Activated T-cell treated with anti-CD3 and anti-CD28 coated beads for 4 hours (primary cell): ENCODE measurements around the gene GRIN2B.

Source experiments
- DNase-seq: peaks from one replicate; pipeline ENCODE4 v3.0.0-alpha.2; 2020

The GRIN2B gene

GRCh38 chr12:13981296-13981962 lies at the start of gene GRIN2B:
Gene GRIN2B (minus strand): TSS chr12:13981602. CDS start chr12:13866208, 115,394 bp downstream.
- DNase-seq = no peak

GRCh38 chr12:14026537-14026936 lies 45.1 kb upstream of the GRIN2B start:
- DNase-seq = no peak

- no peak for DNase-seq
These were observed 43.2 kb upstream of the GRIN2B start for GRCh38 chr12:14024591-14024990.

- DNase-seq = no peak
These were observed 36.7 kb upstream of the GRIN2B start for GRCh38 chr12:14018080-14018479.

- no peak for DNase-seq
These were observed 29.6 kb upstream of the GRIN2B start for GRCh38 chr12:14010989-14011388.

DNA sequence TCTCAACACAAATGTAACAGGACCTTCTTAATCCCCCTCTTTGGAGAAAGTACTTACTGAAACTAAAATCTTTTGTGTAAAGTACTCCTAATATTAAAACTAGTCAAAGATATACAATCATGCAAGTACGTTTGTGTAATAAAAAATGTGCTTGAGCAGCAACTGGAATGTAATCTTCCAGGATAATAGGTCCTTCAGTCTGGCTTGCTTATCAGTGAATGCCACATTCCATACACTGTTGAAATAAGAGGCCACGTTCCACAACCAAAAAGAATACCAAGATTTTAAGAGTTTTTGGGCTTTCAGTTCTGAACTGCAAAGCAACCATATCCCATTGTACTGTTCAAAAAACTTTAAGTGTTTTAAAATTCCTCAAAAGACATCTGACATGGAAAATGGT lies 26.2 kb upstream of the GRIN2B start:
- DNase-seq = no peak

DNA sequence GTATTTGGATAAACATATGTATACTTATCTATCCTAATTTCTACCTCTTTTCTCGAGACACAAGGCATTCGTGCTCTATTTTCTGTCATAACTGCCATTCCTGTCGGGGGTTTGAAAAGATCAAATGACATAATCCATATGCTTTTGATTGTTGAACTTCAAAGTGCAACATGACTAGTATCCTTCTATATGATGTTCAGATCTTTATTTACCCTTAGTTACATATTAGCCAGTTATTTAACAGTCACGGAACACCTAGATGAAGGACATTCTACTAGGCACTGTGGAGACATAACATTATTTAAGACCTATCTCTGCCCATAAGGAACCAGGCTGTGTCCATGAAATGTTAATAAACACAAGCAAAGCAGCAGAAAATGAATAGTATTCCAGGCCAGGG lies 11.2 kb upstream of the GRIN2B start:
- no peak for DNase-seq

DNA sequence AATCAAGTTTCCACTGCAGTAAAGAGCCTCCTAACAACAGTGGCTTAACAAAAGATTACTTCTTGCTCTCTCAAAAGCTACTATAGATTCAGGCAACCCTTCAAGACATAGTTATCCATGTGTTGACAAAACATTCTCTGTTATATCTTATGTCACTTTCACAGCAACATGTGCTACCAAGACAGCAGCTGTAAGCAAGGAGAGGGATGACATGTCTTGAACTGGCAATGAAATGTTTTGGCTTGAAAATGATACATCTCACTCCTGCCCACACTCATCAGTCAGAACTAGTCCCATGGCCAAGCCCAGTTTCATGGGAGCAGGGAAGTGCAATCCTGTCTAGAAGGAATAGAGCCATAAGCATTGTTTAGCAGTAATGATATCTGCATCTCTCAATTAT lies 10.7 kb upstream of the GRIN2B start:
- no peak for DNase-seq

GRCh38 chr12:13986031-13986430 lies 4.6 kb upstream of the GRIN2B start:
- no peak for DNase-seq

GRCh38 chr12:13981990-13982389 lies 588 bp upstream of the GRIN2B start:
- no peak for DNase-seq

DNA sequence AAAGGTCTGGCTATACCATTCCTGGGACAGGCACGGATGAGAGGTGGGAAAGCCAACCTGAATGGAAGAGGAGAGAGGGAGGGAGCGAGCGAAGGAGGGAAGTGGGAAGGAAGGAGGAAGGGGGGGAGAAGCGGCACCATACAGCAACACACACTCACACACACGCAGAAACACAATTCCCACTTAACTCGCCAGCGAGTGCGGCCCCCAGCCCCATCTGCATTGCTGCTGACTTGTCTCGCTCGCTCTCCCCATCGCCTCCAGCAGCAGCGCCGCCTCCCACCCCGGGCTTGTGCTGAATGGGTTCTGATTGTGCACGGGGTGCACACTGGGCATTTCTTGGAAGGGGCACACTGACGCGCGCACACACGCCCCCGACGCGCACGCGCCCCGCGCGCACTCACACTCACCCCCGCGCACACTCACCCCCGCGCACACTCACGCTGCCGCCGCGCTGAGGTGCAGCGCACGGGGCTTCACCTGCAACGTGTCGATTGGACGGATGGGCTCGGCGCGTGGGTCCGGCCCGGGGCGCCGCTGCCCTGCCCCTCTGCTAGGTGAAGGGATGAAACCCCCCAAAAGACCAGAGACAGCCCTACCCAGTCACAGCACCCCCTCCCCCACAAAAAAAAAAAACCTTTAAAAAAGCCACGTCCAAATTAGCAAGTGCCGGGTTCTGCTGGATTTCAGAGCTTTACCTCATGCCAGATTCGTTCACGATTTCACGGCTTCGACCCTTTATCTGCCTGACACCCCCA lies 685 bp downstream of the GRIN2B start:
- no peak for DNase-seq

GRCh38 chr12:13979772-13980378 lies 1.5 kb downstream of the GRIN2B start:
- DNase-seq = no peak

- no peak for DNase-seq
These were observed 2.5 kb downstream of the GRIN2B start for GRCh38 chr12:13978876-13979275.

GRCh38 chr12:13976880-13977279 lies 4.5 kb downstream of the GRIN2B start:
- no peak for DNase-seq

GRCh38 chr12:13976028-13976584 lies 5.3 kb downstream of the GRIN2B start:
- no peak for DNase-seq

DNA sequence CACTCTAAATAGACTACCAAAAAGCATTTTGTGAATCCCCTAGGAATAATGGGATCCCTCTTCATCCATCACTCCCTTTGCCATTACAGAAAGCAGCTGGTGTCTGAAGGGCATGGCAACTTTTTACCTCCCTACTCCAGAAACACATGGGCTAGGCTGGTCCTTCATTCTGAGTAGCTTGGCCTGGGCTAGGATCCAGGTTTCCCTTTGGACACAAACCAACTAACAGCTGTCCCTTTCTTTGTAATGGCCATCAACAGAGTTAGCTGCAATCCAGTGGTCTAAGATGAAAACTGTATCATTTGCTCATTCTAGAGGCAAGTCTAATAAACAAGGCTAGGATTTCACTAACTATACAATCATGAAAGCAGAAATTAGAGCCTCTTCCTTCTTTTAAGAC lies 7.4 kb downstream of the GRIN2B start:
- no peak for DNase-seq

GRCh38 chr12:13970803-13971202 lies 10.6 kb downstream of the GRIN2B start:
- DNase-seq = no peak

- DNase-seq = no peak
These were observed 13.1 kb downstream of the GRIN2B start for GRCh38 chr12:13968281-13968680.

DNA sequence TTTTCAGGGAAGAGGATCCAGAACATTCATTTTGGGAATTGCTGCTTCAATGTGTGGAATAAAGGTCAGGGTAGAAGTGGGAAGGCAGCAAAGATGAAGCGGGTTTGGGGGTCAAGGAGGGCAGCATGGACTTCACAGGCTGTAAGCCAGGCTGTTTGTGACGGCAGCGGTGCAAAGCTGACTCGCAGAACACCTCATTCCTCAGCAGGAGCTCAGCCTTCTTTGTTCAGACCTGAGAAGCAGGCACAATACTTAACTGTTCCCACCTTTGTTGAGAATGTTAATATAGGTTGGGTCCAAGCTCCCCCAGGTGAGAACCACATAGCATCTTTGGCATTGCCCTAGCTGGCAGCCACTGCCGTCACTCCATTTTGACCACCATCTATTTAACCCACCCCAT lies 16.7 kb downstream of the GRIN2B start:
- no peak for DNase-seq

DNA sequence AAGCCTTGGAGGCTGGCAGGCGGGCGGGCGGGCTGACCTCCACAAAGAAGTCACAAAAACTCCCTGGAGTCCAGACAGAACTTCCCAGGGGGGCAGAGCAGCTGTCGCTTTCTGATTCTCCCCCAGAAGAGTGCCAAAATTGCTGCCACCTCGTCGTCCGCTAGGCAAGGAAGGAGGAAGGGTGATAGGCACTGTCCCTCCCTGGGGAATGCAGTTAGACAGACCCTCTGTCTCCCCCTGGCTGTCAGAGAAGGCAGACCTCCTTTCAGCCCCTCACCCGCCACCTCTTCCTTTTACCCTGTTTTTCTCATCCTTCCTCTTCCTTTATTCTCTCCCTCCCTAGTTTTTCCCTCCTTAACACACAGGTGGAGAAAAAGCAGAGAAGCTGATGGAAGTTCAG lies 18.7 kb downstream of the GRIN2B start:
- no peak for DNase-seq

- DNase-seq = no peak
These were observed 19.4 kb downstream of the GRIN2B start for GRCh38 chr12:13961971-13962370.

DNA sequence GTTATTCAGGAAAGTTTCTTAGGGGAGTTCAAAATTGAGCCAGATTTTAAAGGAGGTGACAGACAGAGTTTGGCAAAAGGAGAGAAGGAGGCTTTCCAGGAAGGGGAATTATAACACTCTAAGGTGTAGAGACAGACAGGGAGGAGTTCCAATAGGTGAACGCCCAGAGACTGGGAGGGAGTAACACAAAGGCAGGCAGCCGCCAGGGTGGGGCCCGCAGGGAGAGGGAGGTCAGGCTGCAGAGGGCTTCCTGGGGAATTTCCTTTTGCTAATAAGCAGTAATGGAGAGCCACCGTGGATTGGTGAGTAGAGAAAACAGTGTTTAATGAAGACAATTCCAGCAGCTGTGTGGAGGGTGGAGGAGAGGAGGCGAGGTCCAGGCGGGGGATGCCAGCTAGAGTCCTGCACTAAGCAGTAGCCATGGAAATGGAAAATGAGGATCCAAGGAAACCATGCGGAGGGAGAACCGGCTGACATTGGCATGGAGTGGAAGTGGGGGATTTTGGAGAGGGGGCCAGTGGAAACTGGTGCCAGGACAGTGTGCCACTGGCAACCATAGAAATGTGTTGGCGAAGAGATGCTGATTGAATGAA lies 22.2 kb downstream of the GRIN2B start:
- DNase-seq = no peak

- DNase-seq = no peak
These were observed 23.8 kb downstream of the GRIN2B start for GRCh38 chr12:13957576-13957975.
